ENCODE results near the gene ZFYVE21. TPM values are rescaled to one million over a fixed set of nuclear protein-coding genes. Genes with fewer than 3 reads are reported as not detected.

Gene ZFYVE21
- polyA plus RNA-seq, 2 donors: 56.5 to 73.5 TPM

- H3K36me3 ChIP-seq (ENCODE audit: control insufficient read depth in 2 of 2, insufficient read depth in 2 of 2, low read length in 1 of 2): peaks cover 3 to 29% of the 10 kb centered on the region in 2 donors
- 92 to 96% methylated on average over 5 of the region's 5 CpGs for WGBS, 2 donors
- no peaks in the 10 kb centered on the region for H3K9me3 ChIP-seq (ENCODE audit: control insufficient read depth in 2 of 2, insufficient read depth in 1 of 2, low read depth in 1 of 2, low read length in 1 of 2)
- no peak overlapping the region for H3K4me3 ChIP-seq (ENCODE audit: low read depth in 1 of 2, low read length in 2 of 2)
- peaks cover 0 to 2% of the 10 kb centered on the region in 2 donors for H3K4me1 ChIP-seq (ENCODE audit: control insufficient read depth in 2 of 2, insufficient read depth in 2 of 2, low read length in 1 of 2)
- no peak overlapping the region for H3K27ac ChIP-seq (ENCODE audit: low read depth in 2 of 2, low read length in 1 of 2)
- no peaks in the 10 kb centered on the region for H3K27me3 ChIP-seq (ENCODE audit: control insufficient read depth in 1 of 2, insufficient read depth in 2 of 2, low read length in 2 of 2)
These were observed 33.8 kb downstream of the ZFYVE21 start for GRCh38 chr14:103749452-103749851.

- Histone ChIP-seq H3K27ac (ENCODE audit: low read depth in 2 of 2, low read length in 1 of 2) (no peak overlapping the region), H3K9me3 (ENCODE audit: control insufficient read depth in 2 of 2, insufficient read depth in 1 of 2, low read depth in 1 of 2, low read length in 1 of 2) (no peaks in the 10 kb centered on the region), H3K27me3 (ENCODE audit: control insufficient read depth in 1 of 2, insufficient read depth in 2 of 2, low read length in 2 of 2) (no peaks in the 10 kb centered on the region), H3K4me1 (ENCODE audit: control insufficient read depth in 2 of 2, insufficient read depth in 2 of 2, low read length in 1 of 2) (peaks cover 0 to 2% of the 10 kb centered on the region in 2 donors), H3K36me3 (ENCODE audit: control insufficient read depth in 2 of 2, insufficient read depth in 2 of 2, low read length in 1 of 2) (peaks cover 3 to 26% of the 10 kb centered on the region in 2 donors), H3K4me3 (ENCODE audit: low read depth in 1 of 2, low read length in 2 of 2) (no peak overlapping the region)
- 78 to 87% methylated on average over 5 of the region's 5 CpGs for WGBS, 2 donors
These were observed 34.2 kb downstream of the ZFYVE21 start for GRCh38 chr14:103749860-103750259.

- 78 to 84% methylated on average over 9 of the region's 9 CpGs for WGBS, 2 donors
- Histone ChIP-seq H3K9me3 (ENCODE audit: control insufficient read depth in 2 of 2, insufficient read depth in 1 of 2, low read depth in 1 of 2, low read length in 1 of 2) (no peaks in the 10 kb centered on the region), H3K27ac (ENCODE audit: low read depth in 2 of 2, low read length in 1 of 2) (no peak overlapping the region), H3K36me3 (ENCODE audit: control insufficient read depth in 2 of 2, insufficient read depth in 2 of 2, low read length in 1 of 2) (peaks cover 3 to 5% of the 10 kb centered on the region in 2 donors), H3K27me3 (ENCODE audit: control insufficient read depth in 1 of 2, insufficient read depth in 2 of 2, low read length in 2 of 2) (no peaks in the 10 kb centered on the region), H3K4me1 (ENCODE audit: control insufficient read depth in 2 of 2, insufficient read depth in 2 of 2, low read length in 1 of 2) (no peaks in the 10 kb centered on the region), H3K4me3 (ENCODE audit: low read depth in 1 of 2, low read length in 2 of 2) (no peak overlapping the region)
These were observed 38.2 kb downstream of the ZFYVE21 start for GRCh38 chr14:103753774-103754173.

GRCh38 chr14:103755060-103755459 lies 39.5 kb downstream of the ZFYVE21 start:
- Histone ChIP-seq H3K27ac (ENCODE audit: low read depth in 2 of 2, low read length in 1 of 2) (no peak overlapping the region), H3K4me3 (ENCODE audit: low read depth in 1 of 2, low read length in 2 of 2) (no peak overlapping the region), H3K27me3 (ENCODE audit: control insufficient read depth in 1 of 2, insufficient read depth in 2 of 2, low read length in 2 of 2) (no peaks in the 10 kb centered on the region), H3K36me3 (ENCODE audit: control insufficient read depth in 2 of 2, insufficient read depth in 2 of 2, low read length in 1 of 2) (no peaks in the 10 kb centered on the region), H3K9me3 (ENCODE audit: control insufficient read depth in 2 of 2, insufficient read depth in 1 of 2, low read depth in 1 of 2, low read length in 1 of 2) (no peaks in the 10 kb centered on the region), H3K4me1 (ENCODE audit: control insufficient read depth in 2 of 2, insufficient read depth in 2 of 2, low read length in 1 of 2) (no peaks in the 10 kb centered on the region)
- WGBS, 2 donors: 86% methylated on average over 6 of the region's 6 CpGs

GRCh38 chr14:103758059-103758776 lies 42.6 kb downstream of the ZFYVE21 start:
- no peaks in the 10 kb centered on the region for H3K27me3 ChIP-seq (ENCODE audit: control insufficient read depth in 1 of 2, insufficient read depth in 2 of 2, low read length in 2 of 2)
- no peaks in the 10 kb centered on the region for H3K9me3 ChIP-seq (ENCODE audit: control insufficient read depth in 2 of 2, insufficient read depth in 1 of 2, low read depth in 1 of 2, low read length in 1 of 2)
- WGBS, 2 donors: 94 to 96% methylated on average over 8 of the region's 8 CpGs

GRCh38 chr14:103762036-103762435 lies 46.4 kb downstream of the ZFYVE21 start:
- no peaks in the 10 kb centered on the region for H3K9me3 ChIP-seq (ENCODE audit: control insufficient read depth in 2 of 2, insufficient read depth in 1 of 2, low read depth in 1 of 2, low read length in 1 of 2)
- H3K4me3 ChIP-seq (ENCODE audit: low read depth in 1 of 2, low read length in 2 of 2): no peak overlapping the region
- WGBS, 2 donors: 41 to 55% methylated on average over 1 of the region's 1 CpG

More at GRCh38 chr14:103758059-103758776, 42.6 kb downstream of the ZFYVE21 start:
- Histone ChIP-seq H3K4me1 (ENCODE audit: control insufficient read depth in 2 of 2, insufficient read depth in 2 of 2, low read length in 1 of 2) (no peaks in the 10 kb centered on the region), H3K27ac (ENCODE audit: low read depth in 2 of 2, low read length in 1 of 2) (no peak overlapping the region), H3K36me3 (ENCODE audit: control insufficient read depth in 2 of 2, insufficient read depth in 2 of 2, low read length in 1 of 2) (no peaks in the 10 kb centered on the region), H3K4me3 (ENCODE audit: low read depth in 1 of 2, low read length in 2 of 2) (no peak overlapping the region)

GRCh38 chr14:103762541-103762940 lies 46.9 kb downstream of the ZFYVE21 start:
- Histone ChIP-seq H3K27me3 (ENCODE audit: control insufficient read depth in 1 of 2, insufficient read depth in 2 of 2, low read length in 2 of 2) (no peaks in the 10 kb centered on the region), H3K27ac (ENCODE audit: low read depth in 2 of 2, low read length in 1 of 2) (no peak overlapping the region), H3K4me3 (ENCODE audit: low read depth in 1 of 2, low read length in 2 of 2) (no peak overlapping the region), H3K9me3 (ENCODE audit: control insufficient read depth in 2 of 2, insufficient read depth in 1 of 2, low read depth in 1 of 2, low read length in 1 of 2) (no peaks in the 10 kb centered on the region), H3K36me3 (ENCODE audit: control insufficient read depth in 2 of 2, insufficient read depth in 2 of 2, low read length in 1 of 2) (peaks cover 0 to 6% of the 10 kb centered on the region in 2 donors), H3K4me1 (ENCODE audit: control insufficient read depth in 2 of 2, insufficient read depth in 2 of 2, low read length in 1 of 2) (no peaks in the 10 kb centered on the region)
- 86% methylated on average over 13 of the region's 13 CpGs for WGBS, 2 donors

More at GRCh38 chr14:103762036-103762435, 46.4 kb downstream of the ZFYVE21 start:
- Histone ChIP-seq H3K36me3 (ENCODE audit: control insufficient read depth in 2 of 2, insufficient read depth in 2 of 2, low read length in 1 of 2) (peaks cover 0 to 6% of the 10 kb centered on the region in 2 donors), H3K4me1 (ENCODE audit: control insufficient read depth in 2 of 2, insufficient read depth in 2 of 2, low read length in 1 of 2) (no peaks in the 10 kb centered on the region), H3K27ac (ENCODE audit: low read depth in 2 of 2, low read length in 1 of 2) (no peak overlapping the region), H3K27me3 (ENCODE audit: control insufficient read depth in 1 of 2, insufficient read depth in 2 of 2, low read length in 2 of 2) (no peaks in the 10 kb centered on the region)

GRCh38 chr14:103763730-103764488 lies 48.3 kb downstream of the ZFYVE21 start:
- no peak overlapping the region for H3K27ac ChIP-seq (ENCODE audit: low read depth in 2 of 2, low read length in 1 of 2)
- no peaks in the 10 kb centered on the region for H3K27me3 ChIP-seq (ENCODE audit: control insufficient read depth in 1 of 2, insufficient read depth in 2 of 2, low read length in 2 of 2)
- H3K4me3 ChIP-seq (ENCODE audit: low read depth in 1 of 2, low read length in 2 of 2): no peak overlapping the region
- peaks cover 0 to 6% of the 10 kb centered on the region in 2 donors for H3K36me3 ChIP-seq (ENCODE audit: control insufficient read depth in 2 of 2, insufficient read depth in 2 of 2, low read length in 1 of 2)
- no peaks in the 10 kb centered on the region for H3K9me3 ChIP-seq (ENCODE audit: control insufficient read depth in 2 of 2, insufficient read depth in 1 of 2, low read depth in 1 of 2, low read length in 1 of 2)
- no peaks in the 10 kb centered on the region for H3K4me1 ChIP-seq (ENCODE audit: control insufficient read depth in 2 of 2, insufficient read depth in 2 of 2, low read length in 1 of 2)
- 90 to 93% methylated on average over 5 of the region's 5 CpGs for whole genome bisulfite sequencing, 2 donors

GRCh38 chr14:103765526-103765925 lies 49.9 kb downstream of the ZFYVE21 start:
- H3K36me3 ChIP-seq (ENCODE audit: control insufficient read depth in 2 of 2, insufficient read depth in 2 of 2, low read length in 1 of 2): peaks cover under 1 to 6% of the 10 kb centered on the region in 2 donors
- H3K4me3 ChIP-seq (ENCODE audit: low read depth in 1 of 2, low read length in 2 of 2): no peak overlapping the region
- no peaks in the 10 kb centered on the region for H3K27me3 ChIP-seq (ENCODE audit: control insufficient read depth in 1 of 2, insufficient read depth in 2 of 2, low read length in 2 of 2)
- H3K4me1 ChIP-seq (ENCODE audit: control insufficient read depth in 2 of 2, insufficient read depth in 2 of 2, low read length in 1 of 2): no peaks in the 10 kb centered on the region
- no peaks in the 10 kb centered on the region for H3K9me3 ChIP-seq (ENCODE audit: control insufficient read depth in 2 of 2, insufficient read depth in 1 of 2, low read depth in 1 of 2, low read length in 1 of 2)
- 80 to 83% methylated on average over 3 of the region's 3 CpGs for WGBS, 2 donors
- no peak overlapping the region for H3K27ac ChIP-seq (ENCODE audit: low read depth in 2 of 2, low read length in 1 of 2)
